ENCODE results near the gene ZNF469. TPM values are rescaled to one million over a fixed set of nuclear protein-coding genes. Genes with fewer than 3 reads are reported as not detected.

The ZNF469 gene
- total and polyA plus RNA-seq, 8 donors, result 0.14 to 2.0 (median 0.34) TPM

GRCh38 chr16:88405216-88406060 is 22.7 kb downstream of the ZNF469 start:
- H3K36me3 ChIP-seq, result no peaks in the 10 kb centered on the region
- DNase-seq, result no peak
- 56 to 62% methylated on average over 28 to 29 of the region's 29 CpGs for WGBS, 2 donors
- peak in 2 of 4 donors; percentile 36 to 49 for ATAC-seq
- H3K9me3 ChIP-seq, result no peaks in the 10 kb centered on the region
- peaks cover 0 to 2% (median 0%) of the 10 kb centered on the region in 4 donors for H3K27me3 ChIP-seq
- no peak for FAIRE-seq
- intact Hi-C loops (cut with DNase I), result loop anchor here in 1 of 3 donors (10.0 kb wide), 1 partner anchor 211 kb away; no protein-coding TSS in a partner anchor
- H3K27ac ChIP-seq, result no peak overlapping the region
- no peaks in the 10 kb centered on the region for H3K4me1 ChIP-seq
- no peak overlapping the region for H3K4me3 ChIP-seq
- no peak for TF ChIP-seq CTCF (IDR thresholded peaks at IDR 0.05)

- FAIRE-seq (no peak), DNase-seq (no peak), ATAC-seq (peak in 1 of 4 donors; percentile 40)
- peaks cover 0 to 2% (median 0%) of the 10 kb centered on the region in 4 donors for H3K27me3 ChIP-seq
- no peaks in the 10 kb centered on the region for H3K9me3 ChIP-seq
- no peak overlapping the region for H3K27ac ChIP-seq
- no peak for TF ChIP-seq CTCF (IDR thresholded peaks at IDR 0.05)
- no peaks in the 10 kb centered on the region for H3K36me3 ChIP-seq
- 49 to 58% methylated on average over 38 to 39 of the region's 39 CpGs for WGBS, 2 donors
- no peaks in the 10 kb centered on the region for H3K4me1 ChIP-seq
- H3K4me3 ChIP-seq, result no peak overlapping the region
- intact Hi-C loops (cut with DNase I), result loop anchor here in 1 of 3 donors (10.0 kb wide), 1 partner anchor 212 kb away; no protein-coding TSS in a partner anchor
These were observed 23.6 kb downstream of the ZNF469 start for GRCh38 chr16:88406096-88407041.

GRCh38 chr16:88407042-88407420 is 24.3 kb downstream of the ZNF469 start:
- no peak overlapping the region for H3K4me3 ChIP-seq
- H3K27ac ChIP-seq, result no peak overlapping the region
- no peaks in the 10 kb centered on the region for H3K36me3 ChIP-seq
- 37 to 47% methylated on average over 20 of the region's 20 CpGs for WGBS, 2 donors
- no peaks in the 10 kb centered on the region for H3K9me3 ChIP-seq
- intact Hi-C loops (cut with DNase I), result loop anchor here in 1 of 3 donors (10.0 kb wide), 1 partner anchor 212 kb away; no protein-coding TSS in a partner anchor
- DNase-seq, result no peak
- peak in 3 of 4 donors; percentile 9 to 14 (median 12) for ATAC-seq
- peaks cover 0 to 2% (median 0%) of the 10 kb centered on the region in 4 donors for H3K27me3 ChIP-seq
- no peak for FAIRE-seq
- TF ChIP-seq CTCF (IDR thresholded peaks at IDR 0.05), result no peak
- no peaks in the 10 kb centered on the region for H3K4me1 ChIP-seq

- 80 to 92% methylated on average over 5 of the region's 5 CpGs for WGBS, 2 donors
- no peaks in the 10 kb centered on the region for H3K4me1 ChIP-seq
- no peak for FAIRE-seq
- no peaks in the 10 kb centered on the region for H3K9me3 ChIP-seq
- intact Hi-C loops (cut with DNase I), result loop anchor here in 1 of 3 donors (10.0 kb wide), 1 partner anchor 213 kb away; no protein-coding TSS in a partner anchor
- no peak overlapping the region for H3K4me3 ChIP-seq
- H3K27me3 ChIP-seq, result peaks cover 0 to 2% (median 0%) of the 10 kb centered on the region in 4 donors
- TF ChIP-seq CTCF (IDR thresholded peaks at IDR 0.05), result no peak
- no peak for DNase-seq
- H3K36me3 ChIP-seq, result no peaks in the 10 kb centered on the region
- H3K27ac ChIP-seq, result no peak overlapping the region
- peak in 1 of 4 donors; percentile 15 for ATAC-seq
These were observed 25.0 kb downstream of the ZNF469 start for GRCh38 chr16:88407807-88408206.
